LHCN-M2 (cell line): ENCODE results near the gene SRCIN1. TPM values are rescaled to one million over a fixed set of nuclear protein-coding genes. Genes with fewer than 3 reads are reported as not detected.

Experiments used
- DNase-seq: peaks from one replicate; pipeline ENCODE4 v3.0.0-alpha.2; 2012; ENCODE audit warnings: low read depth
- total RNA-seq: library from RNA; depleted of rRNA; stranded (reverse); fragments of >200 nt; gene quantifications from 2 replicates; pipeline ENCODE4 v1.2.3, GENCODE V29; 2014

SRCIN1 gene
- total RNA-seq, 1 experiment from 2014 or later, result not detected

DNA sequence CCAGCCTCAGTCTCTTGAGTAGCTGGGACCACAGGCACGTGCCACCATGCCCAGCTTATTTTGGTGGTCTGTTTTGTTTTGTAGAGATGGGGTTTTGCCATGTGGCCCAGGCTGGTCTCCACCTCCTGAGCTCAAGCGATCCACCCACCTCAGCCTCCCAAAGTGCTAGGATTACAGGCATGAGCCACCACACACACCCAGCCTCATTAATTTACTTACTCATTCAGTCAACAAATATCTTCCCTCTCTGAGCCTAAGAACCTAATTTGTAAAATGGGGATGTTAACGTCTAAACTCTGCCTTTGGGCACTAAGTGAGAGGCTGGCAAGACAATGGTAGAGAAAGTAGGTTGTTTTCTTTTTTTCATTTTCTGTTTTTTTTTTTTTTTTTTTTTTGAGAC, 22.6 kb downstream of the SRCIN1 start:
- no peak for DNase-seq

GRCh38 chr17:38582069-38582468, 23.7 kb downstream of the SRCIN1 start:
- DNase-seq, result no peak

- peak; percentile 55 for DNase-seq
These were observed 25.8 kb downstream of the SRCIN1 start for GRCh38 chr17:38579934-38580333.

DNA sequence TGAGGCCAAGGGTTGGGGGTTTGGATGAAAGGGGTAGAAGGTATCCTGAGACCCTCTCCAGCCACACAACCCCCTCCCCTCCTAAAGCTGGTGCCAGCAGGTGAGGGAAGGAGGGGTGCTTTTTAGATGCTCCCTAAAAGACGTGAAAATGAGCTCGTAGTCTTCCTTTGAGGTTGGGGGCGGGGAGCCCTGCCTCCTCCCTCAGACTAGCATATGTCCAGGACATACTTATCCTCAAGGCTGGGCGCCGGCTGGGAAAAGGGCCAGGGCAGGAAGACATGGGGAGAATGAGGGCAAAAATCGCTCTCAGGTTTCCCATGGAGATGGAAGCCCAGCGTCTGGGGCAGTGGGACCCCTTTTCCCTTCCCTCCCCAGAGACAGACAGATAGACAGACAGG, 26.7 kb downstream of the SRCIN1 start:
- DNase-seq, result no peak

GRCh38 chr17:38578229-38579082, 27.3 kb downstream of the SRCIN1 start:
- DNase-seq, result no peak

- DNase-seq, result no peak
These were observed 28.0 kb downstream of the SRCIN1 start for GRCh38 chr17:38577645-38578173.

- no peak for DNase-seq
These were observed 28.5 kb downstream of the SRCIN1 start for GRCh38 chr17:38577244-38577643.

DNA sequence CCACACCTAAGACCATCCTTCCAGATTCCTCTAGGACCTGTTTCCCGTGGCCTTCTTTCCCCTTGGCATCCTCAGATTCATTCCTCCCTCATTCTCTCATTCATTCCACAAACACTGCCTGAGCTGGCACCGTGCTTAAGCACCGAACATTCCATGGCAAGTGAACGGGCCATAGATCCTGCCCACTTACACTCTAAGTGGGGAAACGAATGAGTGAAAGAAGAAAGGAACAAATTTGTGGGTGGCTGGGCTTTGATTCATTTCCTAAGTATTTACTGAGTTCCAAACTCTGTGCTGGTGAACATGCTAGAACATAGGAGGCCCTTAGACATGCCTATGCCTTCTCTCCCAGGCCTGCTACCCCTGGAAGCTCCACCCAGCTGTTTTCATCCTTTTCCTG, 30.0 kb downstream of the SRCIN1 start:
- DNase-seq, result no peak

- DNase-seq, result no peak
These were observed 31.0 kb downstream of the SRCIN1 start for GRCh38 chr17:38574712-38575111.

- no peak for DNase-seq
These were observed 32.9 kb downstream of the SRCIN1 start for GRCh38 chr17:38572669-38573365.

GRCh38 chr17:38571833-38572668, 33.7 kb downstream of the SRCIN1 start:
- DNase-seq, result no peak

GRCh38 chr17:38569701-38570512, 35.8 kb downstream of the SRCIN1 start:
- no peak for DNase-seq

DNA sequence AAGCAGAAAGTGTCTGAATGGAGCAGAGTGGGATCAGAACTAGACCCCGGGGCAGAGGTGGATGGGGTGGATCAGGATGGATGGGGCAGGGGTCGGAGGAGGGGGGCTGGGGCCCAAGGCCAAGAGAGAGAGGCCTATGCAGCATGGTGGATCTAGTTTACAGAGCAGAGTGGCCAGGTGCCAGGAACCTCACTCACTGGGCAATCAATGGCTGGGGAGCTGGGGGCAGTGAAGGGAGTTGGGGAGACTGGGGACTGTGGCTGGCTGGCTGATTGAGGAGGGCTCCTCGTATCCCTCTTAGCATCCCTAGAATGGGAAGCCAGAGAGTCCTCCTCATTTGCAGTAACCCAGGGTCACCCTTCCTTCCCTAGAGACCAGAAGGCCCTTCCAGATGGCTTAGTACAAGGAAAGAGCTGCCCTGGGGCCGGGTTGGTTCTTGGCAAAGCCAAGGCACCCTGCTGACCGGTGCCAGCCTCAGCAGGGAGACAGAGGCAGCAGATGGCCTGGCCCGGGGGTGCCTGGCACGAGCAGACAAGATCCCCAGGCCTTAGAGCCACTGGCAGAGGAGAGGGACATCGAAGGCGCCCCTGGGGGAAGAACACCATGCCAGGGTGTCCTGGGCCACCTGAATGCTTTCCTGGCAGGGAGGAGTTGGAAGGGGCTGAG, 36.8 kb downstream of the SRCIN1 start:
- DNase-seq, result no peak

GRCh38 chr17:38568274-38568673, 37.5 kb downstream of the SRCIN1 start:
- DNase-seq, result no peak

DNA sequence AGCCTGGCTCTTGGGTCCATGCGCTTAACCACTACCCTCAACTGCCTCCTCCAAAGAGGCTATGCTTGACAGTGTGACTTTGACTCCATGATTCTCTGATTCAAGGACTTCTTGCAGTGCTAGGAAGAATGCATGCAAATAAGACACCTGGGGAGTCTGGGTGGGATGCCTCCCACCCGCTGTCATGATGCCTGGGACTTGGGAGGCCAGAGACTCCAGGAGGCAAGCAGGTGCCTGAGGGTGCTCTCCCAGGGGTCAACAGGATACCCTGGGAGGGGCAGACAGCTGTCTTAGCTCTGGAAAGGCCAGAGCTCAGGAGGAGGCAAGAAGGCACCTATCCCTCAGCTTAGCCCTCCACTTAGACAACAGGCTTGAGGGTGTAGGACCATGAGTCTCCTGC, 38.4 kb downstream of the SRCIN1 start:
- no peak for DNase-seq

DNA sequence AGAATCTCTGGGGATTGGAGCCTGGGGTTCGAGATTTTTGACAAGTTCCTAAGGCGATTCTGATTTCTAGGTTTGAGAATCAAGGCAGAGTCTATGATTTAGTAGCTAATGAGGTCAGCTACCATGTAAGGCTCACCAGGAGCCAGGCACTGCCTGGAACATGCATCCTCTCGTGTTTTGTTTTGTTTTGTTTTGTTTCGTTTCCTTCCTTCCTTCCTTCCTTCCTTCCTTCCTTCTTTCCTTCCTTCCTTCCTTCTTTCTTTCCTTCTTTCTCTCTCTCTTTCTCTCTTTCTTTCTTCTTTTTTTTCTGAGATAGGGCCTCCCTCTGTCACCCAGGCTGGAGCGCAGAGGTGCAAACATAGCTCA, 39.1 kb downstream of the SRCIN1 start:
- DNase-seq, result no peak

- DNase-seq, result no peak
These were observed 39.7 kb downstream of the SRCIN1 start for GRCh38 chr17:38565853-38566665.

- DNase-seq, result no peak
These were observed 40.9 kb downstream of the SRCIN1 start for GRCh38 chr17:38564869-38565268.

DNA sequence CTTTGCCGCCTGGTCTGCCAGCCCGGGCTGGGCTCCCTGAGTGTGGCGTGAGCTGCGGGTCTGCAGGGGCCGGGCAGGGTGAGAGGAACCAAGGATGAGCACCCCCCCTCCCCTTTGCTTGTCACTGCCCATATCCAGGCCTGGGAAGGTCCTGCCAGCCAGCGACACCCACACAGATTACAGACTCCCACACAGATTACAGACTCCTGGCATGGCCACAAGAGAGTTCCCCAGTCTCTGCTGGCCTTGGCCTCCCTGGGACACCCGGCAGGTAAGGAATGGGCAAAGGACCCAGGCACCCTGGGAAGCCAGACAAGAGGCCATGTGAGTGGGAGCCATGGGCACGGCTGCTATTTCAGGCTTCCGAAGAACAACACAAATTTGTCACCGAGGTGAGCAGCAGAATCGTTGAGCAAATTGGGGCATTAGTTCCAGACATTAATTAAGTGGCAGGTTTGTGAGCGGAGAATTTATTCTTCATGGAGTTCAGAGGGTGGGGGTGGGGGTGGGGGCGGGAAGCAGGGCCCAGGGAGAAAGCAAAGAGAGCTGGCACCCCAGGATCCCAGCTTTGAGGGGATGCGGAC, 41.4 kb downstream of the SRCIN1 start:
- DNase-seq, result no peak
